Hypothalamus (tissue), 51 donors: ENCODE results near the gene DEF6.

ENCODE experiments used
- DNase-seq, 51 donors: peaks; one replicate each; lab custom pipeline; 2025; lab: John Stamatoyannopoulos, UW

Gene DEF6, protein sequence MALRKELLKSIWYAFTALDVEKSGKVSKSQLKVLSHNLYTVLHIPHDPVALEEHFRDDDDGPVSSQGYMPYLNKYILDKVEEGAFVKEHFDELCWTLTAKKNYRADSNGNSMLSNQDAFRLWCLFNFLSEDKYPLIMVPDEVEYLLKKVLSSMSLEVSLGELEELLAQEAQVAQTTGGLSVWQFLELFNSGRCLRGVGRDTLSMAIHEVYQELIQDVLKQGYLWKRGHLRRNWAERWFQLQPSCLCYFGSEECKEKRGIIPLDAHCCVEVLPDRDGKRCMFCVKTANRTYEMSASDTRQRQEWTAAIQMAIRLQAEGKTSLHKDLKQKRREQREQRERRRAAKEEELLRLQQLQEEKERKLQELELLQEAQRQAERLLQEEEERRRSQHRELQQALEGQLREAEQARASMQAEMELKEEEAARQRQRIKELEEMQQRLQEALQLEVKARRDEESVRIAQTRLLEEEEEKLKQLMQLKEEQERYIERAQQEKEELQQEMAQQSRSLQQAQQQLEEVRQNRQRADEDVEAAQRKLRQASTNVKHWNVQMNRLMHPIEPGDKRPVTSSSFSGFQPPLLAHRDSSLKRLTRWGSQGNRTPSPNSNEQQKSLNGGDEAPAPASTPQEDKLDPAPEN

DNA sequence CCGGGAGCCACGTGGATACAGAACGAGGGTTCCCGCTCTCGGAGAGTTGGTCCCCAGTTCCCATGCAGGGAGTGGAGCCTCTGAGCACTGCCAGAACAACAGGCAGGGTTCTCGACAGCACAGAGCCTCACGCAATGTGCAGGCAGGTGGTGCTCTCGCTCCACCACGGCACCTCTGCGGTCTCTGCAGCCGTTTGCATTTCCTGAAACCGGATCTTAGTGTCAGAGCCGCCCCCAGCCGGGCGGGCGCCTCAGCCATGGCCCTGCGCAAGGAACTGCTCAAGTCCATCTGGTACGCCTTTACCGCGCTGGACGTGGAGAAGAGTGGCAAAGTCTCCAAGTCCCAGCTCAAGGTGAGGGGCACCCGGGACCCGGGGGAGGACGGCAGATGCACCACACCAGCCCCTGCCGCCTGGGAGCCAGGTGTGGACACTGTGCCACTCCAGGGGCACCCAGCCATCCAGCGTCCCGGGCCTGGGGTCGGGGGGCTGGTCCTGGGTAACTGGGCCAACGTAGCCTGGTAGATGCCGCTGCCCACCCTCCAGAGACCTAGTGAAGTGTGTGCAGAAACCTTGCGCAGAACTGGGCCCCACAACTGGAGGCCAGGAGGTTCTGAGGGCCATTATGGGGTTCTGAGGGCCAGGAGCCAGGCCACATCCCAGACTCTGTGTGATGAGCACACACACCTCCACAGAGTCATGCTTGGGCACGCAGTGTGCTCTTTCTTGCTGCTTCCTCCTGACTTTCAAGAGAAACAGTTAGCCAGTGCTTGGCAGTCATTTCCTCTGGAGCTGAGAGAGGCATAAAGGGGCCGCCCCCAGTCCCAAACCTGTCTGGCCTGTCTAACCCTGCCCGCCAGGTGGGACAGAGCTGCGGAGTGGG lies at the start of gene DEF6:
Gene DEF6, plus strand, starts transcription at position 218 of the 881 bp plus-strand sequence. Its CDS starts 39 bp downstream, at position 257.
- DNase-seq, result peak in 20 of 51 donors; percentile 9 to 57 (median 28)

GRCh38 chr6:35248300-35248699 lies 49.3 kb upstream of the DEF6 start:
- peak in 1 of 51 donors; percentile 6 for DNase-seq

GRCh38 chr6:35248965-35249364 lies 48.7 kb upstream of the DEF6 start:
- peak in 2 of 51 donors; percentile 3 to 8 for DNase-seq

DNA sequence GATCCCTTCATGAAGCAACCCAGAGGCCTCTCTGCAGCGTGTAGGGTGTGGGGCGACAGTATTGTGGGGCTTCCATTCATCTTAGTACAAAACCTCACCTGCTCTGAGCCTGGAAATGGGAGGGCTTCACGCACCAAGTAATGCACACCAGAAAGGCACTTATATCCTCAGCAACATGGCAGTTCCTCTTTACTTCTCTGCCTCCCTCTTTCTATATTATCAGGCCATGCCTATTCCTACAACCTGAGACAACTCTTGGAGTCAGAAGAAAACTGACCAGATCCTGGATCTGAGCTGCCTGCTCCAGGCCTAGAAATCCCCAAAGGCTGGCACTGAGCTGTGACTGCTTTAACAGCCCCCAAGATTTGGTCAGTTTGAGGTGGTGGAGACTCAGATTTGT lies 45.7 kb upstream of the DEF6 start:
- DNase-seq, result no peak

GRCh38 chr6:35253249-35253648 lies 44.4 kb upstream of the DEF6 start:
- DNase-seq, result no peak

DNA sequence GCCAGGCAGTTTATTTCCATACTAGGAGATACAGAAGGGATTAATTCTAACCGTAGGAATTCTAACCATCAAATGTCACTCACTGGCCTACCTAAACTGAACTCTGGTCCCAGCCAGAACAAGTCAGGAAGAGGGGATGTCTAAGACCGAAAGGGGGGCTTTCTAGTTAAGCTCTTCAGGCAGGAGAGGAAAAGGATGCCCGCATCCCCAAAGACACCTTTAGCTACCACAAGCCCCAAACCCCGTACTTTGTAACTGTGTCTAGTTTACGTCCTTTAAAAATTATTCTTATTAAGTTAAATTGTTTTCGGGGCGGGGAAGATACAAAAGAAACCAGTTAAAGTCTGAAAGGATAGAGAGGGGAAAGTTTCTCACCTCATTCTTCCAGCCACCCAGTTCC lies 39.3 kb upstream of the DEF6 start:
- no peak for DNase-seq

- peak in 8 of 51 donors; percentile 13 to 60 (median 50) for DNase-seq
Measured at GRCh38 chr6:35258858-35259193, 38.8 kb upstream of the DEF6 start.

- peak; percentile 66 to 99 (median 96) for DNase-seq
Measured at GRCh38 chr6:35259194-35259947, 38.2 kb upstream of the DEF6 start, which contains the start of gene ZNF76. Gene ZNF76 (plus strand): TSS chr6:35259735. CDS start chr6:35281152, 21,417 bp downstream.

DNA sequence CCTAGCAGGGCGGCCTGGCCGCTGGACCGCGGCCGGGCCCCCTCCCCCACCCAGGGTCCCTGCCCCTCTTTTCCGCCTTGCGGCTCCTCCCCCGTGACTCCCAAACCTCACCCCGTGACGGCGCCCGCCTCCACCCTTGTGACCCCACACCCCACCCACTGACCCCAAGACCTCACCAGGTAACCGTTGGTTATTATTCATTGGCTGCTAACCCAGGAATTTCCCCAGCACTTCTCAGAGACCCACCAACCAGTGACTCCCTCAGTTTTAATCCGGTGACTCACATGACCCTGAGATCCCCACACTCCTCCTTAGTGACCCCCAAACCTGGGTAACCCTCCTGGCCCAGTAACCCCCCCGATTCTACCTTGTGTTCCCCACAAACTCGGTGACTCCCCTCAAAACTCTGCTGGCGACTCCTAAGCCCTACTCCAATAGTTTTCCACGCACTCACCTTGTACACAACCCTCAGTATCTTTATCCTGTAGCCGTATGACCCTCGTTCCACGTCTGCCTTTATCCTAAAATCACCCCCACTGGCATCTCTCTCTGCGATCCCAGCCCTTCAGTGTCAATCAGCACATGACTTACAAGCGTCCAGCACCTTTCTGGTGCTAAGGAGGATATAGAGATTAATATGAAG lies 37.5 kb upstream of the DEF6 start:
- DNase-seq, result peak in 29 of 51 donors; percentile 42 to 76 (median 61)

DNA sequence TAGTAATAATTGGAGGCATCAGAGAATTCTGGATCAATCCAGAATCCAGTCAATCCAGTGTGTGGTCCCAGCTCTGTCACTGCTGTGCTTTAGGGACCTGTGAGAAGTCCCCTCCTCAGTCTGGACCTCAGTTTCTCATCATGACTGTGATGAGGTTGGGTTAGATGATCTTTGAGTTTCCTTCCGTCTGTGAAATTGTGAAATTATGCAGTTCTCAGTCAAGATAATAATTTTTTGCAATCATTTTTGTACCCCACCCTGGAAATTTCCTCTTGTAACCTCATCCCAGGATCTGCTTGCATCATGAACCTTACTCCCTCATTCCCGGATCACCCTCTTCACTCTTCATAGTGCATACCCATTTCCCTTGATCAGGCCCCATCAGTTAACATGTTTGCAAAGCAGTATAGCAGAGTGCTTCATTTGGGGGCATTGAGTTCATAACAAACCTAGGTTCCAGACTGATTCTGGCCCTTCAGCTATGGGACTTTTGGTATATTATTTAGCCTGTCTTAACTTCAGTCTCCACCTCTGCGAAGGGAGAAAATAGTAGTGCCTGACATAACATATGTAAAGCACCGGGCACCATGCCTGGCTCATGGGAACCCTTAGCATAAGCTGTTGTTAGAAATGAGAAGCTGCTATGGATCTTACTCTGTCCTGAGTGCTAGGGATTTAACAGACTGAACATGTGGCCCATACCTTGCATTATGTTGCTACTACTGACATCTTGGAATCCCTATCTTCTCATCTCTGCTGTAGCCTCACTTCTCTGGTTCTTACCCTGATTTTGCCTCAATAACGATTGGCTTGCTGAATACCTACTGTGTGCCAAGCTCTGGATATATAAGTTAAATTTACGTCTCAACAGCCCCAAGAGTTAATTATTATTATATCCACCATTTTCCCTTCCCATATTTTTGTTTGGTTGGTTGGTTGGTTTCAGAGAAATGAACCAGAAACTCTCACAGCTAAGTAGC lies 36.7 kb upstream of the DEF6 start:
- peak in 1 of 51 donors; percentile 13 for DNase-seq

GRCh38 chr6:35262596-35262995 lies 35.0 kb upstream of the DEF6 start:
- no peak for DNase-seq

- DNase-seq, result no peak
Measured at GRCh38 chr6:35264550-35265274, 32.9 kb upstream of the DEF6 start.

DNA sequence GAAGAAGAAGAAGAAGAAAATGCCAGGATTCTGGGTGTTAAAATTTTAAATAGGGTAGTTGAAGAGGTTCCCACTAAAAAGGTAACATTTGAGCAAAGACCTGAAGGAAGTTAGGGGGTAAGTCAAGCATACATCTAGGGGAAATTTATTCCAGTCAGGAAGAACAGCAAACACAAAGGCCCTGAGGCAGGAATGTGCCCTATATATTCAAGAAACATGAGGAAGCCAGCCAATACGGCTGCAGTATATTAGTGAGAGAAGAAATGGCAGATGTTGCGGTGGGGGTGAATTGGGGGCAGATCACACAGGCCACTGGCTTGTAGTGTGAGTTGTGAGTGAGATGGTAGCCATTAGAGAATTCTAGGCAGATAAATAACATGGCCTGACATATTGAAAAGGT lies 32.1 kb upstream of the DEF6 start:
- no peak for DNase-seq

DNA sequence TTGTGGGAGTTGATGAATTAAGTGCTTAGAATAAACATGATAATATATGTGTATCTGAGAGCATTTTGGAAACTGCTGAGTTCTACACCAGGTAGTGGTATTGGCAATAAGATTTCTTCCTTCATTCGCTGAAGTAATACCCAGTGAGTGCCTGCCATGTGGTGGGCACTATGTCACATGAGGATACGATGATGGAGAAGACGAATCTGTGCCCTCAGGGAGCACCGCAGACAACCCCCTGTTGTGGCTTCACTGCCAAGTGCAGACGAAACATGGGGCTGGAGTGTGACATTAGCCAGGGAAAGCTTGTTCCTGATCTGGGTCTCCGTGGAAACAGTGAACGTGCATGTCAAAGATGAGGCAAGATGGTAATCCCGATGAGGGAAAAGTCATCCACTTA lies 30.2 kb upstream of the DEF6 start:
- DNase-seq, result no peak

DNA sequence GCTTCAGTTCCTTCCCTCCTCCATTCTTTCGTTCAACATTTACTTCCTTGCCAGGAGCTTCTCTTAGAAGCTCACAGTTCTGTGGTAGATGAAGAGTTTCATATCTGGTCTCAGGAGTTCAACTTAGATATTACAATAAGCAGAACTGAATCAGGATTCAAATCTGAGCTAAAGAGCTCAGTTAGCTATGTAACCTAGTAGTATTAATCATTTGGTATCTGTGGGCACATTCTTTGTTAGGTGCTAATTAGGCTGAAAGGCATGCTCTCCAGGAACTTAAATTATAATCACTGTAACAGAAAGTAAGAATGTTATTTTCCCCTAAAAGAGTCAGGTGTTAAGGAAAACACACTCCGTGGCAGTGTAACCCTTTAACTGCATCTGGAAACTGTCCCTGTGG lies 29.7 kb upstream of the DEF6 start:
- no peak for DNase-seq

DNA sequence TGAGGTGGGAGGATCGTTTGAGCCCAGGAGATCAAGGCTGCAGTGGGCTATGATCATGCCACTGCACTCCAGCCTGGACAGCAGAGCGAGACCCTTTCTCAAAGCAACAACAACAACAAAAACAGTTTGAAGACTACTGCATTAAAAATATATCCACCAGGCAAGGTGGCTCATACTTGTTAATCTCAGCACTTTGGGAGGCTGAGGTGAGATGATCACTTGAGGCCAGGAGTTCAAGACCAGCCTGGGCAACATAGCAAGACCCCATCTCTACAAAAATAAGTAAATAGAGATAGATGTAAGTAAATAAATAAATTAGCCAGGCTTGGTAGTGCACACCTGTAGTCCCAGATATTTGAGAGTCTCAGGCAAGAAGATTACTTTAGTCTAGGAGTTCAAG lies 25.6 kb upstream of the DEF6 start:
- no peak for DNase-seq

- DNase-seq, result no peak
Measured at GRCh38 chr6:35273822-35274559, 23.6 kb upstream of the DEF6 start.
